ENCODE data around the gene NKIRAS1.

GRCh38 chr3:23861689-23862088 lies 55.1 kb downstream of the NKIRAS1 start:
- TF ChIP-seq, protein P1, sequence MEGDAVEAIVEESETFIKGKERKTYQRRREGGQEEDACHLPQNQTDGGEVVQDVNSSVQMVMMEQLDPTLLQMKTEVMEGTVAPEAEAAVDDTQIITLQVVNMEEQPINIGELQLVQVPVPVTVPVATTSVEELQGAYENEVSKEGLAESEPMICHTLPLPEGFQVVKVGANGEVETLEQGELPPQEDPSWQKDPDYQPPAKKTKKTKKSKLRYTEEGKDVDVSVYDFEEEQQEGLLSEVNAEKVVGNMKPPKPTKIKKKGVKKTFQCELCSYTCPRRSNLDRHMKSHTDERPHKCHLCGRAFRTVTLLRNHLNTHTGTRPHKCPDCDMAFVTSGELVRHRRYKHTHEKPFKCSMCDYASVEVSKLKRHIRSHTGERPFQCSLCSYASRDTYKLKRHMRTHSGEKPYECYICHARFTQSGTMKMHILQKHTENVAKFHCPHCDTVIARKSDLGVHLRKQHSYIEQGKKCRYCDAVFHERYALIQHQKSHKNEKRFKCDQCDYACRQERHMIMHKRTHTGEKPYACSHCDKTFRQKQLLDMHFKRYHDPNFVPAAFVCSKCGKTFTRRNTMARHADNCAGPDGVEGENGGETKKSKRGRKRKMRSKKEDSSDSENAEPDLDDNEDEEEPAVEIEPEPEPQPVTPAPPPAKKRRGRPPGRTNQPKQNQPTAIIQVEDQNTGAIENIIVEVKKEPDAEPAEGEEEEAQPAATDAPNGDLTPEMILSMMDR (IDR thresholded peaks at IDR 0.05; ENCODE audit: borderline replicate concordance, extremely low read depth, low read length, poor library complexity, severe bottlenecking) = no peak
- TF ChIP-seq EZH2 (IDR thresholded peaks at IDR 0.05; ENCODE audit: borderline replicate concordance, low read depth, low read length, severe bottlenecking) = no peak
